Neutrophil (primary cell): ENCODE data around the gene SLIT3.

Experiments used
- H3K27ac ChIP-seq: fragments of 200-600 bp; sonication (generic); 2 replicates; pipeline ENCODE4 v1.5.1; 2016; ENCODE audit warnings: mild to moderate bottlenecking, moderate library complexity
- H3K27me3 ChIP-seq: fragments of 200-600 bp; sonication (generic); 2 replicates; pipeline ENCODE4 v1.6.0; 2016; ENCODE audit warnings: mild to moderate bottlenecking
- H3K36me3 ChIP-seq: fragments of 200-600 bp; sonication (generic); 2 replicates; pipeline ENCODE4 v1.5.1; 2017
- H3K4me1 ChIP-seq, 2 experiments: fragments of 200-600 bp in 1 of 2; sonication (generic) in 1 of 2; 1 replicate in 1 of 2; 2 replicates in 1 of 2; pipeline versions ENCODE4 v1.5.1 to v1.6.1; 2013 to 2016; ENCODE audit warnings: low read depth in 1 of 2, low read length in 1 of 2, mild to moderate bottlenecking in 1 of 2, moderate library complexity in 1 of 2; ENCODE audit not compliant: control insufficient read depth in 1 of 2, insufficient read depth in 1 of 2
- H3K4me3 ChIP-seq, 2 experiments: fragments of 200-600 bp in 1 of 2; sonication (generic) in 1 of 2; 1 replicate in 1 of 2; 2 replicates in 1 of 2; pipeline ENCODE4 v1.5.1; 2013 to 2016; ENCODE audit warnings: low read depth in 1 of 2, low read length in 1 of 2, mild to moderate bottlenecking in 1 of 2, moderate library complexity in 1 of 2
- H3K9me3 ChIP-seq: fragments of 200-600 bp; sonication (generic); 2 replicates; pipeline ENCODE4 v1.5.1; 2016
- TF ChIP-seq, protein P1 (sequence below): fragments of 200-600 bp; sonication (generic); IDR thresholded peaks from 2 replicates; pipeline ENCODE4 v1.5.1; 2016; ENCODE audit warnings: antibody characterized with exemption

SLIT3 gene

DNA sequence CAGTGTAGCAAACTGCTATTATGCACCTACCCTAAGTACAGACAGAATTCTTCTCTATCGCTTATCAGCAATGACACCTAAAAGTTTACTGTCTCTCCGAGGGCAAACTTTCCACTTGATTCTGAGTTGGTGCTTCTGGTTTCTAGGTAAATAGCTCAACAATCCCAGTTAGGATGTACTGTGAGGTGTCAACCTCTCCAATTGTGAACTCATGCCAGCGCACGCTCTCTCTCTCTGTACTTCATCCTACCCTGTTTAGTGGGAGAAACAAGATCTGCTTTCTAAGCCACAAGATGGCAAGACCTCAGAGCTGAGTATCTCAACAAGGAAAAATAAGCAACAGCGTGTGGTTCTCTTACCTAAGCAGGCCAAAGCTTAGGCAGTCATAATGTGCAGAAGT, 335.3 kb downstream of the SLIT3 start:
- TF ChIP-seq, protein P1, sequence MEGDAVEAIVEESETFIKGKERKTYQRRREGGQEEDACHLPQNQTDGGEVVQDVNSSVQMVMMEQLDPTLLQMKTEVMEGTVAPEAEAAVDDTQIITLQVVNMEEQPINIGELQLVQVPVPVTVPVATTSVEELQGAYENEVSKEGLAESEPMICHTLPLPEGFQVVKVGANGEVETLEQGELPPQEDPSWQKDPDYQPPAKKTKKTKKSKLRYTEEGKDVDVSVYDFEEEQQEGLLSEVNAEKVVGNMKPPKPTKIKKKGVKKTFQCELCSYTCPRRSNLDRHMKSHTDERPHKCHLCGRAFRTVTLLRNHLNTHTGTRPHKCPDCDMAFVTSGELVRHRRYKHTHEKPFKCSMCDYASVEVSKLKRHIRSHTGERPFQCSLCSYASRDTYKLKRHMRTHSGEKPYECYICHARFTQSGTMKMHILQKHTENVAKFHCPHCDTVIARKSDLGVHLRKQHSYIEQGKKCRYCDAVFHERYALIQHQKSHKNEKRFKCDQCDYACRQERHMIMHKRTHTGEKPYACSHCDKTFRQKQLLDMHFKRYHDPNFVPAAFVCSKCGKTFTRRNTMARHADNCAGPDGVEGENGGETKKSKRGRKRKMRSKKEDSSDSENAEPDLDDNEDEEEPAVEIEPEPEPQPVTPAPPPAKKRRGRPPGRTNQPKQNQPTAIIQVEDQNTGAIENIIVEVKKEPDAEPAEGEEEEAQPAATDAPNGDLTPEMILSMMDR = no peak

DNA sequence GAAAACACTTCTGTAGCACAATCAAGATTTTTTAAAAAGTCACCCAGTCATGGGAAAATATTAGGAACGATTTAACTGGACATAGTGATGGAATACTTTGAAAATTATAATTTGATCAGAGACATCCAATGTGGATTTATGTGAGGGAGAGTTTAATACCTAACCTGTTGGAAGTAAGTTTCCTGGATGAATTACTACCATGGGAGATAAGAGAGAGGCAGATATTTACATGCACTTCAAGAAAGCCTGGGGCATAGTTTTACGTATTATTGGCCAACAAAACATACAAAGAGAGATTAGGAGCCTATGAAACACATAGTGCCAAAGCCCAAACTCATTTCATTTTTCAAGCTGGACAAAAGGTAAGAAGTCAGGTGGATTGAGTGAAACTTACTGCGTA, 336.8 kb downstream of the SLIT3 start:
- H3K27ac ChIP-seq = no peak overlapping the region

More for the DNA sequence above, 335.3 kb downstream of the SLIT3 start:
- Histone ChIP-seq H3K27ac (no peak overlapping the region), H3K36me3 (no peaks in the 10 kb centered on the region), H3K4me3 (no peak overlapping the region), H3K9me3 (no peaks in the 10 kb centered on the region), H3K27me3 (no peaks in the 10 kb centered on the region), H3K4me1 (no peaks in the 10 kb centered on the region)

DNA sequence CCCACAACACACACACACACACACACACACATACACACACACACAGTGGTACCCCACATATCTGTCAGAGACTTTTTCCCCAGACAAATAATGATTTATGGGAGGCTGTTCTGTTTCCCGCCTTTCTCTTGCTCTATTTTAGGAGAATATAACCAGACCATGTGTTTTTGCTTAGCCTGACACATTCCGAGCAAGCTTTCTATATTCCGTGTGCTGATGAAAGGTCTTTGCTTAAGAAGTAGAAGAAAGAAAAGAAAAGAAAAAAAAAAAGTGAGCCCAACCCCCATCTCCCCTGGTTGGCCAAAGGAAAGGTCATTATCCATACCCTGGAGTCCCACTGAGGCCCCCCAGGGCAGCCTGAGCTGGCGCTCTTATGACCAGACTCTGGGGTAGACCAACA, 338.6 kb downstream of the SLIT3 start:
- Histone ChIP-seq H3K4me3 (no peak overlapping the region), H3K27me3 (no peaks in the 10 kb centered on the region), H3K36me3 (no peaks in the 10 kb centered on the region), H3K27ac (no peak overlapping the region), H3K4me1 (no peaks in the 10 kb centered on the region), H3K9me3 (no peaks in the 10 kb centered on the region)
- TF ChIP-seq, protein P1 = no peak

More for the DNA sequence above, 336.8 kb downstream of the SLIT3 start:
- TF ChIP-seq, protein P1 = no peak
- H3K4me3 ChIP-seq = no peak overlapping the region
- no peaks in the 10 kb centered on the region for H3K4me1 ChIP-seq
- no peaks in the 10 kb centered on the region for H3K9me3 ChIP-seq
- H3K27me3 ChIP-seq = no peaks in the 10 kb centered on the region
- H3K36me3 ChIP-seq = no peaks in the 10 kb centered on the region

DNA sequence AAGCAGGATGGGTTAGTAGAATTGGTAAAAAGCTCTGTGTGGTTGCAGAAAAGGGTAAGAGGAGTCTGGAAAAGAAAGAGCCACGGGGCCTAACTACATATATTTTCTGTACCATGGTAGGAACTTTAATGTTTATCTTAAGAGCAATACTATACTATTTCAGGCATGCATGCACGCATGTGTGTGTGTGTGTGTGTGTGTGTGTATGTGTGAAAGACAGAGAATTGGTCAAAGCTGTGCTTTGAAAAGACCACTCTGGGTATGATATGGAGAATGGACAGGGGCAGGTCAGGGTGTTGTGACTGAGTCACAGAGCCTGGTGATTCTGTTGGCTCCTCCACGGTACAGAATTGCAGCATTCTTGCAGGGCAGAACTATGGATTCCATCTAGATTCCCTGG, 339.3 kb downstream of the SLIT3 start:
- Histone ChIP-seq H3K4me3 (no peak overlapping the region), H3K9me3 (no peaks in the 10 kb centered on the region), H3K27ac (no peak overlapping the region), H3K27me3 (no peaks in the 10 kb centered on the region), H3K4me1 (no peaks in the 10 kb centered on the region), H3K36me3 (no peaks in the 10 kb centered on the region)
- TF ChIP-seq, protein P1 = no peak

DNA sequence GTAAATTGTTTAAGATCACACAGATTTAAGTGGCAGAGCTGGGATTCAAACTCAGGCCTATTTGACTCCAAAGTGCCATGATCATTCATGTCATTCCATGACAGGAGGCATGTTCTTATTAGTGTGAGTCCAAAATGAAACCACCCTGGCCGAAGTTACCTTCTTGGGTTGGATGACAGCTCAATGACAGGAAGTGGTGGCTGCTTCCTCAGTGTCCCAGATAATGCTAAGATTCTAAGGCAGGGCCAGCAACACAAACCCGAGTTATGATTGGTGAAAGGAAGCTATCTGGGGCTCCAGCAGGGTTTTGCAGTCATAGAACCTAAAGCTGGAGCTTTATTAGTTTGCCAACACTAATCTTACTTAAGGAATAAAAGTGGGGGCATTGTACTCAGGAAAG, 340.4 kb downstream of the SLIT3 start:
- no peaks in the 10 kb centered on the region for H3K27me3 ChIP-seq
- H3K9me3 ChIP-seq = no peaks in the 10 kb centered on the region
- TF ChIP-seq, protein P1 = no peak
- no peaks in the 10 kb centered on the region for H3K36me3 ChIP-seq
- no peak overlapping the region for H3K4me3 ChIP-seq
- H3K4me1 ChIP-seq = no peaks in the 10 kb centered on the region
- H3K27ac ChIP-seq = no peak overlapping the region

DNA sequence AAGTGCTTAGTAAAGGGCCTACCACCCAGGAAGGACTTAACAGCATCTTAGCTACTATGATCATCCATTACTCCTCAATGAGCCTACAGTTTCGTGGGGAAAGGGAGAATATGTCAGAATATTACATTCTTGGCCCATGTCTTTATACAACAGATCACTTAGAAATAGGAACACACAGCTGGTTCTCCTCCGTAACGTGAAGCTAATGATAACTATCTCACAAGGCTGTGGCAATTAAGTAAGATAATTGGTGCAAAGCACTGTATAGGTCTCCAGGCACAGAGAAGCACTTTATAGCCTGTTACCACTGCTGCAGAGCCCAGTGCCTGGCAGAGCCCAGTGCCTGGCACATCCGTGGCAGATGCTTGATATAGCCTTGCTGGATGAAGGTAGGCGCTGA, 347.6 kb downstream of the SLIT3 start:
- Histone ChIP-seq H3K27ac (no peak overlapping the region), H3K9me3 (no peaks in the 10 kb centered on the region), H3K4me1 (no peaks in the 10 kb centered on the region), H3K27me3 (no peaks in the 10 kb centered on the region), H3K4me3 (no peak overlapping the region), H3K36me3 (no peaks in the 10 kb centered on the region)
- TF ChIP-seq, protein P1 = no peak
